HG03520 (cell line): ENCODE measurements around the gene TBC1D20.
"Not testable (repeated sequence)": the region's sequence is repeated elsewhere in the genome, so short reads cannot be mapped to it uniquely, and the experiment has no call there.

Experiments
- ATAC-seq: cut with Tn5 transposase; IDR thresholded peaks from one replicate; pipeline ENCODE4 v1.9.1; 2021; ENCODE audit warnings: mild to moderate bottlenecking, moderate library complexity; ENCODE audit not compliant: unreplicated experiment

The TBC1D20 gene

GRCh38 chr20:402898-403581, 59.3 kb downstream of the TBC1D20 start:
- ATAC-seq, result no peak

- no peak for ATAC-seq
These were observed 59.8 kb downstream of the TBC1D20 start for GRCh38 chr20:402496-402885.

- ATAC-seq, result no peak
These were observed 60.4 kb downstream of the TBC1D20 start for GRCh38 chr20:401682-402495.

GRCh38 chr20:400454-401275, 61.7 kb downstream of the TBC1D20 start:
- no peak for ATAC-seq

- ATAC-seq, result no peak
These were observed 62.2 kb downstream of the TBC1D20 start for GRCh38 chr20:400128-400453.

GRCh38 chr20:399182-399707, 63.1 kb downstream of the TBC1D20 start:
- ATAC-seq, result no peak

- ATAC-seq, result no peak
These were observed 64.7 kb downstream of the TBC1D20 start for GRCh38 chr20:397432-398237.

- ATAC-seq, result no peak
These were observed 65.5 kb downstream of the TBC1D20 start for GRCh38 chr20:396619-397431.

- no peak for ATAC-seq
These were observed 66.1 kb downstream of the TBC1D20 start for GRCh38 chr20:396252-396618.

GRCh38 chr20:393296-393695, 69.0 kb downstream of the TBC1D20 start:
- ATAC-seq, result not testable (repeated sequence)

- no peak for ATAC-seq
These were observed 71.2 kb downstream of the TBC1D20 start for GRCh38 chr20:391041-391711.

GRCh38 chr20:389220-389619, 73.1 kb downstream of the TBC1D20 start:
- ATAC-seq, result no peak

- ATAC-seq, result no peak
These were observed 74.0 kb downstream of the TBC1D20 start for GRCh38 chr20:388034-388994.

- no peak for ATAC-seq
These were observed 74.8 kb downstream of the TBC1D20 start for GRCh38 chr20:387520-387919.

GRCh38 chr20:386634-387033, 75.7 kb downstream of the TBC1D20 start:
- not testable (repeated sequence) for ATAC-seq
